Parathyroid adenoma (tissue), 2 donors: Measurements from ENCODE around the gene BARX2.

Experiments
- H2AFZ ChIP-seq: fragments of 300-600 bp; sonication (generic); one replicate; pipeline ENCODE4 v1.7.0; 2017; ENCODE audit warnings: antibody characterized with exemption, mild to moderate bottlenecking
- H3K27ac ChIP-seq: fragments of 300-600 bp; sonication (generic); one replicate; pipeline ENCODE4 v1.7.0; 2017
- H3K27me3 ChIP-seq: fragments of 300-600 bp; sonication (generic); one replicate; pipeline ENCODE4 v1.7.0; 2017; ENCODE audit warnings: low read length; ENCODE audit not compliant: control insufficient read depth, insufficient read depth
- H3K36me3 ChIP-seq: fragments of 300-600 bp; sonication (generic); one replicate; pipeline ENCODE4 v1.7.0; 2017; ENCODE audit warnings: low read length; ENCODE audit not compliant: control insufficient read depth, insufficient read depth
- H3K4me1 ChIP-seq: fragments of 300-600 bp; sonication (generic); one replicate; pipeline ENCODE4 v1.7.0; 2017; ENCODE audit warnings: control low read depth
- H3K4me2 ChIP-seq: fragments of 300-600 bp; sonication (generic); one replicate; pipeline ENCODE4 v1.7.0; 2017; ENCODE audit warnings: low read length
- H3K4me3 ChIP-seq: fragments of 300-600 bp; sonication (generic); one replicate; pipeline ENCODE4 v1.7.0; 2017; ENCODE audit warnings: low read depth, low read length
- H3K79me2 ChIP-seq: fragments of 300-600 bp; sonication (generic); one replicate; pipeline ENCODE4 v1.7.0; 2017; ENCODE audit warnings: control low read depth
- H3K9ac ChIP-seq: fragments of 300-600 bp; sonication (generic); one replicate; pipeline ENCODE4 v1.7.0; 2017; ENCODE audit warnings: mild to moderate bottlenecking
- H3K9me3 ChIP-seq: fragments of 300-600 bp; sonication (generic); one replicate; pipeline ENCODE4 v1.7.0; 2017; ENCODE audit warnings: low read length; ENCODE audit not compliant: control insufficient read depth
- TF ChIP-seq, protein P1 (sequence below): fragments of 300-600 bp; sonication (generic); IDR thresholded peaks from one replicate; pipeline ENCODE4 v1.7.0; 2017; ENCODE audit warnings: antibody characterized with exemption, mild to moderate bottlenecking
- donor health status: primary hyperparathyroidism.

Gene BARX2

GRCh38 chr11:129418039-129418438, 42.4 kb downstream of the BARX2 start:
- Histone ChIP-seq H3K79me2 (no peaks in the 10 kb centered on the region), H3K4me3 (no peak overlapping the region), H3K4me2 (no peak overlapping the region), H3K27me3 (no peaks in the 10 kb centered on the region), H3K9ac (no peak overlapping the region), H3K9me3 (no peaks in the 10 kb centered on the region), H3K4me1 (no peaks in the 10 kb centered on the region), H2AFZ (no peak overlapping the region), H3K36me3 (no peaks in the 10 kb centered on the region), H3K27ac (no peak overlapping the region)
- TF ChIP-seq, protein P1, sequence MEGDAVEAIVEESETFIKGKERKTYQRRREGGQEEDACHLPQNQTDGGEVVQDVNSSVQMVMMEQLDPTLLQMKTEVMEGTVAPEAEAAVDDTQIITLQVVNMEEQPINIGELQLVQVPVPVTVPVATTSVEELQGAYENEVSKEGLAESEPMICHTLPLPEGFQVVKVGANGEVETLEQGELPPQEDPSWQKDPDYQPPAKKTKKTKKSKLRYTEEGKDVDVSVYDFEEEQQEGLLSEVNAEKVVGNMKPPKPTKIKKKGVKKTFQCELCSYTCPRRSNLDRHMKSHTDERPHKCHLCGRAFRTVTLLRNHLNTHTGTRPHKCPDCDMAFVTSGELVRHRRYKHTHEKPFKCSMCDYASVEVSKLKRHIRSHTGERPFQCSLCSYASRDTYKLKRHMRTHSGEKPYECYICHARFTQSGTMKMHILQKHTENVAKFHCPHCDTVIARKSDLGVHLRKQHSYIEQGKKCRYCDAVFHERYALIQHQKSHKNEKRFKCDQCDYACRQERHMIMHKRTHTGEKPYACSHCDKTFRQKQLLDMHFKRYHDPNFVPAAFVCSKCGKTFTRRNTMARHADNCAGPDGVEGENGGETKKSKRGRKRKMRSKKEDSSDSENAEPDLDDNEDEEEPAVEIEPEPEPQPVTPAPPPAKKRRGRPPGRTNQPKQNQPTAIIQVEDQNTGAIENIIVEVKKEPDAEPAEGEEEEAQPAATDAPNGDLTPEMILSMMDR, result no peak

- no peaks in the 10 kb centered on the region for H3K9me3 ChIP-seq
- H3K4me3 ChIP-seq, result no peak overlapping the region
These were observed 43.7 kb downstream of the BARX2 start for GRCh38 chr11:129419386-129419785.

DNA sequence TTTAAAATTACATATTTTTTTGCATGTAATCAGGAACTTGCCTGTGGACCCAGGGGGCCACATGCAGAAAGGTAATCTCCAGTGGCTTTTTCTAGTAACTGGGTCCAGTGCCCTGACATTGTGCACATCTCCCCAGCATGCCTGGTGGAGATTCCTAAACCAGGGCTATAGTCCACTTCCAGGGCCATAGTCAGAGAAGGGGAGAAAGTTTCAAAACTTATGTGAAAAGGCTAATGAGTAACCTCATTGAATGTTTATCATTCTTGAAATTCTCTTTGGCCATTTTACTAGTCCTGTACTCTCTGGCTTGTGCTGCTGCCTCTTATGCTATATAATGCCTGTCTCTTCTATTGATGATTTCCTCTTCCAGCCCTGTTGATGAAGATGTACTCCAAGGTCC, 47.8 kb downstream of the BARX2 start:
- Histone ChIP-seq H3K4me2 (no peak overlapping the region), H3K27me3 (no peaks in the 10 kb centered on the region), H3K79me2 (no peaks in the 10 kb centered on the region), H3K27ac (no peak overlapping the region), H3K9ac (no peak overlapping the region), H3K4me3 (no peak overlapping the region), H3K9me3 (no peaks in the 10 kb centered on the region), H2AFZ (no peak overlapping the region), H3K36me3 (no peaks in the 10 kb centered on the region), H3K4me1 (no peaks in the 10 kb centered on the region)
- TF ChIP-seq, protein P1, result no peak

More at GRCh38 chr11:129419386-129419785, 43.7 kb downstream of the BARX2 start:
- Histone ChIP-seq H3K27me3 (no peaks in the 10 kb centered on the region), H2AFZ (no peak overlapping the region), H3K79me2 (no peaks in the 10 kb centered on the region), H3K4me2 (no peak overlapping the region), H3K36me3 (no peaks in the 10 kb centered on the region), H3K9ac (no peak overlapping the region), H3K27ac (no peak overlapping the region), H3K4me1 (no peaks in the 10 kb centered on the region)
- TF ChIP-seq, protein P1, result no peak

DNA sequence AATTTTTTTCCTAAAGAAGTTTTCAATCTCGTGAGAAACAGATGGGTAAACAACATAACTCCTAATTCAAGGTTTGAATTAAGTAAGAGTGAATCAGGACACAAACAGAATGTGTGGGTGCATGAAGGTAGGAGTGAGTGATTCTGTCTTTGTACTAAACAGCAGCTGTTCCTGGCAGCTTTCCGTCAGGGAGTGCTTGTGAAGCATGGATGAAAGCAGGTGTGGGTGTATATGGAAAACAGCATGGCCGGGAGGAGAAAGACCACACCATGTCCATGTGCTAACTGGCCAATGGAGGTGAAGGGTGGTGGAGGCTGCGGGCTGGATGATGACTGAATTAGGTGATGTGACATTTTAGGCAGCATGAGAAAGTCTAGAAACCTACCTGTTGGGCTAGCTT, 49.6 kb downstream of the BARX2 start:
- Histone ChIP-seq H3K79me2 (no peaks in the 10 kb centered on the region), H3K4me2 (no peak overlapping the region), H3K4me1 (no peaks in the 10 kb centered on the region), H3K9me3 (no peaks in the 10 kb centered on the region), H3K9ac (no peak overlapping the region), H2AFZ (no peak overlapping the region), H3K4me3 (no peak overlapping the region), H3K27ac (no peak overlapping the region), H3K27me3 (no peaks in the 10 kb centered on the region), H3K36me3 (no peaks in the 10 kb centered on the region)
- TF ChIP-seq, protein P1, result no peak

DNA sequence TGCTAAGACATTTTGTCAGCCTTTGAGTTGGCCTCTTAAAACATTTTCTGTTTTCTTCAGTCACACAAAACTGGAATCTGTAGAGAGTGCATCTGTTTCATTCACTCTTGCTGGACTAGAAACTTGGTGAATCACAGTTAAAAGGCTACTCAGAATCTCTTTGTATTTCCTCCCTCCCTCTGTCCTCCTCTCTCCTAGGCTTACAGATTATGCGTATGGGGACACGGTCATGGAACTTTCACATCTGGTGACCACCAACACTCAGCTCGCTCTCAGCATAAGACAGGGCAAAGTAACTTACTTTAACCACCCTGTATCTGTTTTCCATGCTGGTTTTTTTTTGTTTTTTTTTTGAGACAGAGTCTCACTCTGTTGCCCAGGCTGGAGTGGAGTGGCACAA, 50.4 kb downstream of the BARX2 start:
- H3K4me2 ChIP-seq, result no peak overlapping the region
- H3K9ac ChIP-seq, result no peak overlapping the region
- TF ChIP-seq, protein P1, result no peak
- no peaks in the 10 kb centered on the region for H3K27me3 ChIP-seq
- H3K4me1 ChIP-seq, result no peaks in the 10 kb centered on the region
- no peaks in the 10 kb centered on the region for H3K36me3 ChIP-seq
- no peak overlapping the region for H3K27ac ChIP-seq
- H3K4me3 ChIP-seq, result no peak overlapping the region
- no peaks in the 10 kb centered on the region for H3K79me2 ChIP-seq
- no peaks in the 10 kb centered on the region for H3K9me3 ChIP-seq
- H2AFZ ChIP-seq, result no peak overlapping the region
